NK-92 (cell line): ENCODE data around the gene AFF4.
A peak's percentile ranks its signal among the peaks of the same experiment; 100 is the strongest.

Experiments
- DNase-seq: peaks from one replicate; lab custom pipeline; 2025; ENCODE audit not compliant: unreplicated experiment; lab: John Stamatoyannopoulos, UW

AFF4 gene

DNA sequence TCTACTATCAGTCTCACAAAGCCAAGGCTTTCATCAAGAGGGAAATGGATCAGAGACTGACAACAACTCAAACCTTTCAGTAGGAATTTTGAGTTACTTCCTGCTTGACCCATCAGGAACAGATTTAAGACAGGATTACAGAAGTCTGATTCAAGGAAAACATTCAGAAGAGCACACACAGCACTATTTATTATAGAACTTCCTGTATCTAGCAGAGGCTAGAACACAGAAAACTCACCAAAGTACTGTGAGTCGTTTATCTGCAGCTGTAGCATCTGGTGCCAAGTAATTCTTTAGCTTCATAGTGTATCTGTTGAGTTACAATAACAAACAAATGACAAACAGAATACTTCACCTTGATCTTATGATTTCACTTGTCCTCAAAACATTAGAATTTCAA is 76.2 kb downstream of the AFF4 start:
- DNase-seq = no peak

DNA sequence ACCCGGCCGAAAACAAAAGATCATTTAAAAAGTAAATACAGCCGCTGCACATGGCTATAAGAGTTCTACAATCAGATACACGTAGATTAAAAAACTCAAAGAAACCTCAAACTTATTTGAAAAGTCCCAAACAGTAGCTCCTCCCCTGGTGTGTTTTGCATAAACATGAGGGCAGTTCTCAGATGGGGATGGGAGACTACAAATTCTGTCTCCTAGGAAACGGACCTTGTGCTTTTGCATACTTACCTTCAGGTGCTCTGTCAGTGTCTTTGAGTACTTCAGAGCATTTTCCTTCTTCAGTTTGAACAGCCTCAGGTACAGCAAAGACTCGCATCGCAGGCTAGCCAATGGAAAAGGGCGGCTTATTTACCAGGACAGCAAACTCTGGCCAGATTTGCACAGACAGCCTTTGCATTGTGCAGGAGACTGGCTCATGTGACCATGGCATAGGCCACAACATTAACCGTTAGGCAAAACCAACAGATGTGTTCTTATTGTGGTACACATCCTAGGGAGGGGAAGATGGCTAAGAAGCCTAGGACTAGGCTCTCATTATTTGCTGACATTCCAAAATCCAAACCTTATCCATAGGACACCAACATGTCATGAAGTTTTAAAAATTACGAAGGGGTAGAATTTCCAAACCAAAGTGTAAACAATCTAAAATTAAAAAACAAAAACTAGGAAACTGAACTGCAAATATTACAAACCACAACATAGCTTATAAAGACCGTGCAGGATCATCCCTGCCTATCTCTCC is 77.2 kb downstream of the AFF4 start:
- no peak for DNase-seq

DNA sequence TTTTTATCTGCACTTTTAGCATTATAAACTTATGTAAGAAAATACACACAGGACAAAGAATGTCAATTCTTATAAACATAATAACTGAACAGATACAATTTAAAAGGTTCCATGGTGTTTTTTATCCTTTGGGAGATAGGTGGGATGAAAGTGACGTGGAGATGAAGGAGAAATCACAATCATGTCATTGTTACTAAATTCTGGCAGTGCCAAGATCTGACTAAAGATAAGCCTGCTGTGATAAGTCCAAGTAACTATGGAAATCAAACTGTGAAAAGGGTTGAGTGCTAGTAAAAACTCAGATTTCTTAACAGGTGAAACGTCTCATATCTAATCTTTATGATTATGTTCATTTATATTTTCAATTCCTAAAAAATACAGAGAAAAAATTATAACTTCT is 78.9 kb downstream of the AFF4 start:
- no peak for DNase-seq

DNA sequence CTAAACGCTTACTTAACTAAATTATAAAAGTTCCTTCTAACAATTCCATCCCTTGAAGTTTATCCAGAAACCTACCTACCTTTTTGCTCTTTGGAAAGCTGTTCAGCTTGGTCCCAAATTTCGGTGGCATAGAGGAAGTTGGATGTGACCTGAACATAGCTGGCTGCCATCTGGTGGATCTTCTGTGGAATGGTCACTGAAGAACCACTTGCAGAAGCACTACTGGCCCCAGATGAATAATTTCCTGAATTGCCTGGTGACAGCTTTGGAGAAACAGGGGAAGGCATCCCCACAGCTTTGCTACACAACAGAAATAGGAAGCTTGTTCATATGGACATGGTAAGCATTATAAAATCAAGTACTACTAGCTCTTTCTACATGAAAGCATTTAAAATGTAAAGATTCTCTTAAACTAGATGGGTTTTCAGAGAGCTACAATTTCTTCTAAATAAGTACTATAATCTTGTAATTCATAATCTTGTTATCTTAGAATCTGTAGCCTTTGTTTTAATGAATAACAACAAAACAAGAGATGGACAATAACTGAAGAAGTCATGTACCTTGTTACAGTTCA is 80.1 kb downstream of the AFF4 start:
- no peak for DNase-seq

DNA sequence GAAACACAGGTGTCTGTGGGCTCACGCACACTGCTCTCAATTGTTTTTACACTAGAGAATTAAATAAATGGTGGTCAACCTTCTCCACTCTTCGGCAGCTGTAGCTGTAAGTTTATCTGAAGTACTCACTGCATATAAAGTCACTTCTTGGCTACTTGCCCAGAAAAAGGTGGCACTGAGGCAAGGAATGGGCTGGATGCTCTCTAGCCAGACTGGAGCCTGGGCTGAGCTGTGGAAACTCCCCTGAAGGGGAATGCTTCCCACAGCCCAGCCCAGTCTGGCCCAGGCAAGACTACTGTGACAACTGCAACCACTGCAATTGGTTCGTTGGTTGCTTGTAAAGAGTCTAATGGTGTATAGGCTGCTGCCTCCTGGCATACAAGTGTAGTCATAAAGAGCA is 85.5 kb downstream of the AFF4 start:
- DNase-seq = no peak

DNA sequence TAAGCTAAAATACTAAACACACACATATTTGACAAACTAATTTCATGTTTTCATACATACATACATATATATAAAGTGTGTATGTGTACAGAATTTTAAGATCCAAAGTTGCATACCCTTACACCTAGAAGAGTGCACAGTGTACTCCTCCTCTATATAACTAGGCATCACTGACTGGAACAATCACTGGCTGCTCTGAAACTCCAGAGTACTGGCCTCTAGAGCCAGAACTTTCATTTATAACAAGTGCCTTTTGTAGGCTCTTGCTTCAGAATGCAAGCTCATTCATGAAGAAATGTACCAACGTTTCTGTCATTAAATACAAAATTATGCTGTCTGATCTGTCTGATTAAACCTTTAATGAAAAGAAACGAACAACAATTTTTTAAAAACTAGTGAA is 86.0 kb downstream of the AFF4 start:
- no peak for DNase-seq

DNA sequence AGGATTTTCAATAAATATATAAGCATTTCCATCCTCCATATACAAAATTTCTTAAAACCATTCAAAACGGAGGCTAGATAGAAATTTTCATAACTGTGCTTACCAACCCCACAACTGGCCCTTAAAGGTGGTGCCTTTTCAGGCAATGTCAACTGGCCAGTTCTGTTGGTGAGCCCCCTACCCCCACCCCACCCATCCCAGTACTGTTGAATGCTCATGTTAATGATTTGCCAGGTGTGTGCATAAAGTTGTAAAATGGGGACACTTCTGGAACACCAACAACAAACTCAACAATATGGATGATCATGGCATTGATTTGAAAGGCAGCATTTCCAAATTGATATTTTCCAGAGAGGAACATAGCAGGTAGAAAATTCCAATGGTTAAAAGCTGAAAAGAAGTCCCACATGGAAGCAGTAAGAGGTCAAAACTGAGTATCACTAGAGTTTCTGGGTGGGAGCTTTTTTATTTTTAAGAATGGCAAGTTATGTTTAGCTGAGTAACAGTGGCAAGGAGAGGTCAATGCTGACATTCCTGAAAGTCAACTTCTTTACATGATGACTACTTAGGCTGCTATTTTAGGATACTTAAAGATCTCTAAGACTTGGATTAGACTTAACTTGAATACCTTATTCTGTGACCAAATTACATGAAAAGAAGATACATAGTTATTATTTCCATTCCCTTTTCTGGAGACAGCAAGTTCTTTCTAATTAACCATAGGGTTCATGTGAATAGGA is 87.2 kb downstream of the AFF4 start:
- no peak for DNase-seq

DNA sequence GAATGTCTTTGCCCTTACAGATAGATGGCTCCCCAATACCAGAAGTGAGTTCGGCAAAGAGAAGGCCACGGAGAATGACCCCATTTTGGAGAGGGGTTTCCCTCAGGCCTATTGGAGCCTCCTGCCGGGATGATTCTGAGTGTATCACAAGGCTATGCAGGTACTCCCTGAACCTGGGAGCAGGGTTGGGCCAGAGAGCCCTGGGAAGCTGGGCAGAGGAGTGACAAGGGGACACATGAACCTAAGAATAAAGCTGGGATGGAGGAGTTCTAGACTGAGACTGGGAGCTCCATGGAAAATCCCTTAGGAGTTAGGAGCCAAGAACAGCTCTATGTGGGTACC is 89.5 kb downstream of the AFF4 start:
- DNase-seq = no peak

DNA sequence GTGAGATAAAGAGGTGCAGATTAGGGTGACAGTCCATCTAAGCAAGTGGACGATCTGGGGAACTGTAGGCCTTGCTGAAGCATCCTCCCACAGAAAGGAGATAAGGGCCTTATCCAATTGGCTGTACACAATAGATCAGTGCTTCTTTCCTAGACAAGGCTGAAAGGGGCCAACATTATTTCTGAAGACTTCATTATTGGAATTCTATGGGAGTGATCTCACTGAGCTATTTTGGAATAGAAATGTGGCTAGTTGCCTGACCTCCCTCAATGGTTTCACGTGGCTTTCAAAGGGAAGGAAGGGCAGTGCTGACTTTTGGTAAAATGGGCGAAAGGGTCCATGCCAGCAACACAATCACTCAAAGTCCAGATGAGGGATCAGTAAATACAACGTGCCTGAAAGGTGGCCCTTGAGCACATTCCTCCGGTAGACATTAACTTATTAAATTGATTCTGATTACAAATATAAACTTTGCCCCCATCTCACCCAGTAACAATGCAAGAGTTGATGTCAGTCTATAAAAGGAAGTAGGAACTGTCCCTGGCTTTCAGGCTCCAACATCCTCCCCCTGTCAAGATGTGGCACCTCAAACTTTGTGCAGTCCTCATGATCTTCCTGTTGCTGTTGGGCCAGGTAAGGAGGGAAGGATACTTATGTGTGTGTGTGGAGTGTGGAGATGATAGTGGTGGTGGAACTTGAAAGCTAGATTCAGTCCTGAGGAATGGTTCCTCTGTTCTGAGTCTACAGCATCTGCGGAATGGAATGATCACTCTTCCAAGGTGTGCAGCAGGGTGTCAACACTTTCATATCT is 90.1 kb downstream of the AFF4 start, which contains the start of gene LEAP2:
TSS of gene LEAP2 (plus strand) at position 550 of the 811 bp plus-strand sequence. CDS start at position 577, 27 bp downstream.
- no peak for DNase-seq

DNA sequence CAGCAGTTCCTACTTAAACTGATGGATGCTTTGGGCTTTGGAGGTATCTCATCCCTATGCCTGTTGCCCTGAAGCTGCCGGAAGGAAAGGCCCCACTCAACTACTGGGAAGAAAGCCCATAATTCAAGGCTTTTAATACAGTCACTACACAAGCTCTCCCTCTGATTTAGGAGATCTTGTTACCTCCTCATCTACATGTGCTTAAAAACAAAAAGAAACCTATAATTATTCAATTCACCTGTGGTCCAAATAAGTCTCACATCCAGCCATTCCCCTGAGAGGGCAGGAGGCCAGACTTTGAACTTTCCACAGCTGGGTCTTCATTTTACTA is 90.7 kb downstream of the AFF4 start:
- no peak for DNase-seq

DNA sequence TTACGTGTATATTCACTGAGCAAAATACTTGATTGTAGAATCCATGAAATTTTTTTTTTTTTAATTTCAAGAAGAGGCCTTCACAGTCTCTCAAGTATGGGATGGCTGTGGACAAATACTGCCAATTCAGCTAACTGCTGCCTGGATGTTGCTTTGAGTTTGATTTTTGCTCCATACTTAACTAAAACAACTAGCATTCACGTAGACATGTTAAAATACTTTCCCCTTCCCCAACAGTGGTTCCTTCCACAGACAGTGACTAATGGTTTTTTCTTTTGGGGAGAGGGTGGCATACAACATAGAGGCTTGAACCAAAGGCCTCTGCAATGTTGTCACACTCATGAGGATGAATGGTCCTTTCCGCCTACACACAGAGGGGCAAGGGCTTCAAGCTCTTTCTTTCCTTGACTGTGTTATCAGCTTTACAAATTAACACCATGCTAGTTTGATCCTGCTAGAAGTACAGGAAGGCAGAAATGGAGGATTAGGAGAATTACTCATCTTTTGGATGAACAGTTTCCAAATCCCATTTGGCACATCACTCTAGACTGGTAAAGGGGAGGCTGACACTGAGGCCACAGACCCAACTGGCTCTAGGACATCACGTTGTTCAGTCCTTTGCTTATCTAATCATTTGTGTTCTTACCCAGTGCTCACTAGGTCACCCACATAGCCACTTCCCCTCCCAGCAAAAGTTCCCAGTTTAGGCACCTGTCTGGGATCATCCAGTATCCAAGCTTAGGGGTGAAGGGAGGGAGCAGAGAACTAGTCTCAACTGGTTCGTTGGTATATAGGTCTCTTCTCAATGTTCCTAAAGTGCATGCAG is 91.8 kb downstream of the AFF4 start:
- no peak for DNase-seq

DNA sequence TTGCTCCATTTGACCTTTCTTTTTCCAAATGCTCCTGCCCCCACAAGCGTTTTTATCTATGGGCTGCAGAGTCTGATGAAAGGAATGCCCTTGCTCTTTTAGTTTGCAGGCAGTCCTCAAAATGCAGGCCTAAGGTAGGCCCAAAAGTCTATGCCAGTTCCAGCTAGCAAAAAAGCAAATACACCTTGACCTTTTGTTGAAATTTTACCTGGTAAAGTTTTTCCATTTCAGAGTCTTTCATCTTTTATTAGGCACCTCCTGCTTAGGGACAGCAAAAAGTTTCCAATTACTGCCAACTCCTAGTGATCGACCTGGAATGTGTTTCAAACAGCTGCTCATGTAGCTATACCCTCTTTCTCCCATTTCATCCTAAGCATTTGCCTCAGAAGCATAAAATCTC is 92.6 kb downstream of the AFF4 start:
- DNase-seq = no peak

DNA sequence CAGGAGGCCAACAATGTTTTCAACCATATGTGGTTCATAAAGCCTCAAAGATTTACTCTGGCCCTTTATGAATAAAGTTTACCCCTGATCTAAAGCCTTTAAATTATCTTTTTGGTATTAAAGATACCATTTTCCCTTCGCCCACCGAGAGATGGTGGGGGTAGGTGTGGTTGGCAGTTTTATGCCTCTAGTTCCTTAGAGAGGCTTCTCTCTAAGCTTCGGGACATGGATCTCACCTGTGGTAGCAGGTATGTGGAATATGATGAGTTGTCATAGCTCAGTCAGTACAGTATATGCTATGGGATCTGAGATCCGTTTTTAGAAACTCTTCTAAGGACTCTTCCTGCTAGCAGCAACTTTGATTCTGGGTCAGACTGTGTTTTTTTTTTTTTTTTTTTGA is 94.7 kb downstream of the AFF4 start:
- no peak for DNase-seq

DNA sequence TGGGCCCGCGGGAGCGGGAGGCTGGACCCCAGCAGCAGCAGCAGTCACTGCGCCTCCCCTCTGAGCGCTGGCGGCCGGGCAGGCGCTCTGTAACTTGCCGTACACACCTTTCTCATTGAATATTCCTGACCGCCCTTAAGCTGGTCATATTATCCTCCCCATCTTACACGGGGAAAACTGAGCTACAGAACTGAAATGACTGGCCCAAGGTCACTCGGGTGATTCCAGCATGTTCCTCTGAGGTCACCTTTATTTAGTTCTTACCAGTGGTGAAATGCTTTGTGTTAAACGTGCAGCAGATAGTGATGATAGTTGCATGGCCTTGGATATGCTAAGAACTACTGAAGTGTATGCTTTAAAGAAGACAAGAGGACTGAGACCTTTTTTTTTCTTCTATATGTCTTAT is 96.4 kb downstream of the AFF4 start:
- DNase-seq = no peak

DNA sequence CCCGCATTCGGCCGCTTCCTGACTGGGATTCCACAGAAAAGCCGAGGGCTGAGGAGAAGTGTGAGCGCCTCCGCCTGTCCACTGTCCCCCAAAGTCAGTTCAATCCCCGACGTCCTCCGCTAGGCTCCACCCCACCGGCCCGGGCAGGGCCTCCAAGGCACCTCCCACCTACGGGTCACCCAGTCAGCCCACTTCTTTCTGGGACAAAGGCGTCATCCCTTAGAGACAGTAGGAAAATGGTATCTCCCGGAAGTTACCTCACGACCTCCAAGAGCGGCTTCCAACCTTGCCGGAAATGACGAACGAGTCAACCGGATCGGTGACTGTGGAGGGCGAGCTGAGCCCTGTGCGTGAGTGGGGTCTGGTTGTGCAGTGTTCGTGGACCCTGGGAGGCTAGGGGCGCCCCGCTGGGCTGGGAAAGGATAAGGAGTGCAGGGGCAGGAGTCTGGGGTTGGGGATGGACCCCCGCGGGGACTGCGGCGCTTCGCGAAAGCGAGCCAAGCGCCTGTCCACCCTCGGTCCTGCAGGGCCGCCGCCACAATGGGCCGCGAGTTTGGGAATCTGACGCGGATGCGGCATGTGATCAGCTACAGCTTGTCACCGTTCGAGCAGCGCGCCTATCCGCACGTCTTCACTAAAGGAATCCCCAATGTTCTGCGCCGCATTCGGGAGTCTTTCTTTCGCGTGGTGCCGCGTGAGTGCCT is 96.9 kb downstream of the AFF4 start, which contains the start of the genes GDF9 and UQCRQ:
TSS of gene GDF9 (minus strand) at position 128 of the 704 bp plus-strand sequence. CDS start 1,936 bp downstream, outside the sequence.
TSS of gene UQCRQ (plus strand) at position 301 of the 704 bp plus-strand sequence. CDS start at position 541, 240 bp downstream.
- peak; percentile 51 for DNase-seq

DNA sequence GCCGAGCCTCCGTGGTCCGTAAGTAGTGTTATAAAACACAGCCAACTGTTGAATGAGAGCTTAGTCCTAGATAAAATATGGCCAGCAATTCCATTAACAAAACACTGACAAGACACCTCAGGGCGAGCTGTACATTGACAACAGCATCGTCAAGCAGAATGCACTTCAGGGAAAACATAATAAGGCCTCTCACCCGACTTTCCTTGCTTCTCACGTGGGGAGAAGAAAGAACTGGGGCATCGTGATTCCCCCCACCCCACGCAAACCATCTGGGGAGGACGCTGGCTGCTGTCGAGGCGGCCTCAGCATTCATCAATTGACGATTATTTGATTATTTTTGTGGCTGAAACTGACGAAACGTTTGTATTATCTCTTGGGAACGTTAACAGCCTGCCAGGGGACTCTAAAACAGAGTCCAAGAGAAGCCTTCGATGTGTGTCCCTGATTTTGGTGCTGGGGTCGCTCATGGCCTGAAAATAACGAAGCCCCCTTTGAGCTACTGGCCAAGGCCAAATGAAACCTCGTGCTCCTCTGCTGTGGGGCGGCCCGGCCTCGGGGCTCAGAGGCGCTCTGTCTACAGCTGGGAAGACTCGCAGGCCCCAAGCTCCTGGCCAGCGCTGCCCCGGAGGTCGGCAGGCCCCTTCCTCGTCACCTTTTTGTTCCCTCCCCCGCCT is 97.6 kb downstream of the AFF4 start:
- DNase-seq = no peak

DNA sequence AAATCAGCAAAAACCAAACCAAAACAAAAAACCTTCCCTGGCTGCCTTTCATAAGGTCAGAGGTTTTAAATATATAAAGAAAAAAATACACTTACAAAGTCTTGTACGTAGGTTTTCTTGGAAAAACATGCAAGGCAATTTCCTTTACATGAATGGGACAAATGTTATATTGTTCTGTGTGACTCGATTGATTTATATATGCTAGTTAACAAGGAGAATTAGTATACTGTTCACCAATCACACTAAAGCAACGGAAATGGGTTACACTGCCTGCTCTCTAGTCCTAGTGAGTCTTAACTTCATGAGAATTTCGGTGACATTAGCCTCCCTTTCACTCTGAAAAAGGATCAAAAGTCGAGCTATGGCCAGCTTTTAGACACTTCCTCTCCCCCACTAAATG is 102.7 kb downstream of the AFF4 start:
- no peak for DNase-seq

DNA sequence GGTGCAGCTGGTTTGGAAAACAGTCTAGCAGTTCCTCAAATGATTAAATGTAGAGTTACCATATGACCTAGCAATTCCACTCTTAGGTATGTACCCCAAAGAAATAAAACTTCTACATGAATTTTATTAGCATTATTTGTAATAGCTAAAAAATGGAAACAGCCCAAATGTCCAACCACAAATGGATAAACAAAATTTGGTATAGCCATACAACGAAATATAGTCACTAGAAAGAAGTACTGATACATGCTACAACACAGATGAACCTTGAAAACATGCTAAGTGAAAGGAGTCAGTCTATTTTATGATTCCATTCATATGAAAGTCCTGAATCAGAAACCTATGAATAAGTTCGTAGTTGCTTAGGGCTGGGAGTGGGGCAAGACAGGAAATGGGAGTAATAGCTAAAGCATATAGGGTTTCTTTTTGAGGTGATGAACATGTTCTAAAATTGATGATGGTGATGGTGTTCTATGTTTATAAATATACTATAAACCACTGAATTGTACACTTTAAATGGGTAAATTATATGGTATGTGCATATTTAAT is 103.5 kb downstream of the AFF4 start:
- DNase-seq = no peak

DNA sequence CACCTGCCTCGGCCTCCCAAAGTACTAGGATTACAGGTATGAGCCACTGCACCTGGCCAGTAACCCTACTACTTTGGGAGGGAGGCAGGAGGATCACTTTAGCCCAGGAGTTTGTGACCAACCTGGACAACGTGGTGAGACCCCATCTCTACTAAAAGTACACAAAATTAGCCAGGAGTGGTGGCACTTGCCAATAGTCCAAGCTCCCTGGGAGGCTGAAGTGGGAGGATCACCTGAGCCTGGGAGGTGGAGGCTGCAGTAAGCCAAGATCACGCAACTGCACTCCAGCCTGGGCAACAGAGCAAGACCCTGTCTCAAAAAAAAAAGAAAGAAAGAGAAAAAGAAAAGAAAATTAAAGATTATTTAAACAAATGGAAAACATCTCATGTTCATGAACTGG is 107.4 kb downstream of the AFF4 start:
- DNase-seq = no peak
